Sigmoid colon (tissue), 3 donors: Measurements from ENCODE around the gene BBX.

ENCODE experiments used
- CTCF ChIP-seq, 4 experiments: fragments of 450-650 bp in 3 of 4; fragments of 200-600 bp in 1 of 4; IDR thresholded peaks; one replicate each; pipeline ENCODE4 v1.5.1; 2016 to 2019; ENCODE audit warnings: antibody characterized with exemption in 4 of 4, mild to moderate bottlenecking in 3 of 4, moderate library complexity in 2 of 4
- POLR2A ChIP-seq, 2 donors: fragments of 450-650 bp; IDR thresholded peaks; one replicate each; pipeline ENCODE4 v1.6.1; 2016; ENCODE audit warnings: antibody characterized with exemption in 2 of 2, mild to moderate bottlenecking in 2 of 2, moderate library complexity in 2 of 2

- no peak for TF ChIP-seq CTCF (IDR thresholded peaks at IDR 0.05)
- TF ChIP-seq POLR2A (IDR thresholded peaks at IDR 0.05) = no peak
These were observed 319.1 kb downstream of the BBX start for GRCh38 chr3:107841831-107842230.
